ENCODE data around the gene ARID1B. TPM values are rescaled to one million over a fixed set of nuclear protein-coding genes. Genes with fewer than 3 reads are reported as not detected.
A peak's percentile ranks its signal among the peaks of the same experiment; 100 is the strongest.

Gene ARID1B
- total and polyA plus RNA-seq, 2 experiments from 2014 or later: 32.9 to 67.0 TPM

DNA sequence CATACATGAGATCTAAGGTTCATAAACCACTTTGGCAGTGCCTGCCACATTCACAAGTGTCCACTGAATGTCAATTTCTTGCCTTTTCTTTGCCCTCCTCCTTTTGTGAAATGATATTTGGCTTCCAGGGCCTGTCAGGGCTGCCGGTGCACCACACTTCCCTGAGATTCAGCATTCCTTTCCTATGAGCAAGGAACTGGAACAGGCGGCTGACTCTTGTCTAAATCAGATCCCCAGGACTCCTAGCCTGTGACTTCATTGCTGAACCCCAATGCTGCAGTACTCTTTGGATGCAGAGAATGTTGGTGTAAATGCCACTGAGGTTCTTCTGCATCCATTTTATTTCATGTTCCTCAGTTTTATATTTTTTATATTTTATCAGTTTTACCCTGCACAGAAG lies 172.2 kb downstream of the ARID1B start:
- Histone ChIP-seq H3K4me1 (ENCODE audit: insufficient read depth) (peaks cover 32% of the 10 kb centered on the region), H2AFZ (no peak overlapping the region), H3K4me3 (no peak overlapping the region), H4K20me1 (ENCODE audit: insufficient read depth, poor library complexity, severe bottlenecking) (peaks cover 47% of the 10 kb centered on the region), H3K4me2 (peak overlapping the region; percentile 43), H3K79me2 (peaks cover 86% of the 10 kb centered on the region), H3K9me2 (replicated peaks; ENCODE audit: insufficient read depth) (no peaks in the 10 kb centered on the region), H3K27me3 (no peaks in the 10 kb centered on the region), H3K9me3 (ENCODE audit: low read depth) (no peaks in the 10 kb centered on the region), H3K36me3 (replicated peaks; ENCODE audit: insufficient read depth, low read depth) (no peaks in the 10 kb centered on the region), H3K27ac (peak overlapping the region; percentile 65)
- peak; percentile 23 for DNase-seq (ENCODE audit: low spot score)
- TF ChIP-seq EZH2phosphoT487 (IDR thresholded peaks at IDR 0.05; ENCODE audit: low read depth, severe bottlenecking, unreplicated experiment) (no peak), EZH2 (IDR thresholded peaks at IDR 0.05; ENCODE audit: borderline replicate concordance) (no peak)
- TF ChIP-seq, protein P1, sequence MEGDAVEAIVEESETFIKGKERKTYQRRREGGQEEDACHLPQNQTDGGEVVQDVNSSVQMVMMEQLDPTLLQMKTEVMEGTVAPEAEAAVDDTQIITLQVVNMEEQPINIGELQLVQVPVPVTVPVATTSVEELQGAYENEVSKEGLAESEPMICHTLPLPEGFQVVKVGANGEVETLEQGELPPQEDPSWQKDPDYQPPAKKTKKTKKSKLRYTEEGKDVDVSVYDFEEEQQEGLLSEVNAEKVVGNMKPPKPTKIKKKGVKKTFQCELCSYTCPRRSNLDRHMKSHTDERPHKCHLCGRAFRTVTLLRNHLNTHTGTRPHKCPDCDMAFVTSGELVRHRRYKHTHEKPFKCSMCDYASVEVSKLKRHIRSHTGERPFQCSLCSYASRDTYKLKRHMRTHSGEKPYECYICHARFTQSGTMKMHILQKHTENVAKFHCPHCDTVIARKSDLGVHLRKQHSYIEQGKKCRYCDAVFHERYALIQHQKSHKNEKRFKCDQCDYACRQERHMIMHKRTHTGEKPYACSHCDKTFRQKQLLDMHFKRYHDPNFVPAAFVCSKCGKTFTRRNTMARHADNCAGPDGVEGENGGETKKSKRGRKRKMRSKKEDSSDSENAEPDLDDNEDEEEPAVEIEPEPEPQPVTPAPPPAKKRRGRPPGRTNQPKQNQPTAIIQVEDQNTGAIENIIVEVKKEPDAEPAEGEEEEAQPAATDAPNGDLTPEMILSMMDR (IDR thresholded peaks at IDR 0.05; ENCODE audit: poor library complexity): no peak
- WGBS (ENCODE audit: low lambda C conversion rate, missing lambda C conversion rate): 35% methylated on average over 2 of the region's 2 CpGs

DNA sequence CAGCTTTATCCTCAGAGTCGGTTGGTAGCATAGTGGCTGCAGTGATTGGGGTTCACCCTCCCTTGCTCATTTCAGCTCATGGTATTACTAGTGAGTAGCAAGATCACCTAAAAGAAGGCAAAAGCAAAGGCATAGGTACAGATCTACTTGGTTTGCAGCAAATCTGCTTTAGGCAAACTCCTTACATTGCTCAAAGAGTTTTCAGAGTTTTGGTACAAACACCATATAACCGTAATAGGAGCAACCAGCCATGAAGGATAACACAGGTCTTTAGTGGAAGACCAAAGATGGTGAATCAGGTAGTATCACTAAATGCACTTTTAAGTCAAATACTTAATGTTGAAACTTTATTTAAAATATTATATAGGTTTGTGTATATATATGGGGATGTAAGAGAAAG lies 172.9 kb downstream of the ARID1B start:
- Histone ChIP-seq H4K20me1 (ENCODE audit: insufficient read depth, poor library complexity, severe bottlenecking) (peaks cover 47% of the 10 kb centered on the region), H3K9me2 (replicated peaks; ENCODE audit: insufficient read depth) (no peaks in the 10 kb centered on the region), H3K4me3 (no peak overlapping the region), H3K9me3 (ENCODE audit: low read depth) (no peaks in the 10 kb centered on the region), H2AFZ (no peak overlapping the region), H3K79me2 (peaks cover 90% of the 10 kb centered on the region), H3K4me2 (no peak overlapping the region), H3K27me3 (no peaks in the 10 kb centered on the region), H3K36me3 (replicated peaks; ENCODE audit: insufficient read depth, low read depth) (no peaks in the 10 kb centered on the region), H3K27ac (no peak overlapping the region), H3K4me1 (ENCODE audit: insufficient read depth) (peaks cover 39% of the 10 kb centered on the region)
- 97% methylated on average over 2 of the region's 2 CpGs for WGBS (ENCODE audit: low lambda C conversion rate, missing lambda C conversion rate)
- TF ChIP-seq EZH2phosphoT487 (IDR thresholded peaks at IDR 0.05; ENCODE audit: low read depth, severe bottlenecking, unreplicated experiment): no peak
- TF ChIP-seq, protein P1 (IDR thresholded peaks at IDR 0.05; ENCODE audit: poor library complexity): no peak
- no peak for TF ChIP-seq EZH2 (IDR thresholded peaks at IDR 0.05; ENCODE audit: borderline replicate concordance)
- no peak for DNase-seq (ENCODE audit: low spot score)

DNA sequence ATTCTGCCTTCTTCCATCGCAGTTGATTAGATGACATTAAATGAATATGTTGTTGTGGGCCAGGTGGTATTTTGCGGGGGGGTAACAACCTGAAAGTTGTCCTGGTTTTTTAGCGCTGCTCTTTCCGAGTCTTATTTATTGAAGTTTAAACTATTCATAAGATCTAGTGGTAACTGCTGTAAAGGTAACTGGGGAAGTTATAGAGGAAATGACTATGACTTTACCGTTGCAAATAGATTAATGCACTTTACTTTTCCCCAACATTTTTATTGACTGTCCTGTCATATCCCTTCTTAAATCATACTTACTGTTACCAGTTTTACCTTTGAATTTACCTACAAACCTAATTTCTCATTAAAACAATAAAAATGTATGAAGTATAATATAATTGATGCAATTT lies 173.4 kb downstream of the ARID1B start:
- Histone ChIP-seq H3K27ac (no peak overlapping the region), H4K20me1 (ENCODE audit: insufficient read depth, poor library complexity, severe bottlenecking) (peaks cover 51% of the 10 kb centered on the region), H3K4me1 (ENCODE audit: insufficient read depth) (peaks cover 40% of the 10 kb centered on the region), H3K4me3 (no peak overlapping the region), H3K79me2 (peaks cover 90% of the 10 kb centered on the region), H2AFZ (no peak overlapping the region), H3K4me2 (no peak overlapping the region), H3K36me3 (replicated peaks; ENCODE audit: insufficient read depth, low read depth) (no peaks in the 10 kb centered on the region), H3K9me2 (replicated peaks; ENCODE audit: insufficient read depth) (no peaks in the 10 kb centered on the region), H3K9me3 (ENCODE audit: low read depth) (no peaks in the 10 kb centered on the region), H3K27me3 (no peaks in the 10 kb centered on the region)
- 92% methylated on average over 5 of the region's 5 CpGs for WGBS (ENCODE audit: low lambda C conversion rate, missing lambda C conversion rate)
- no peak for DNase-seq (ENCODE audit: low spot score)
- TF ChIP-seq, protein P1 (IDR thresholded peaks at IDR 0.05; ENCODE audit: poor library complexity): no peak
- TF ChIP-seq EZH2 (IDR thresholded peaks at IDR 0.05; ENCODE audit: borderline replicate concordance) (no peak), EZH2phosphoT487 (IDR thresholded peaks at IDR 0.05; ENCODE audit: low read depth, severe bottlenecking, unreplicated experiment) (no peak)

DNA sequence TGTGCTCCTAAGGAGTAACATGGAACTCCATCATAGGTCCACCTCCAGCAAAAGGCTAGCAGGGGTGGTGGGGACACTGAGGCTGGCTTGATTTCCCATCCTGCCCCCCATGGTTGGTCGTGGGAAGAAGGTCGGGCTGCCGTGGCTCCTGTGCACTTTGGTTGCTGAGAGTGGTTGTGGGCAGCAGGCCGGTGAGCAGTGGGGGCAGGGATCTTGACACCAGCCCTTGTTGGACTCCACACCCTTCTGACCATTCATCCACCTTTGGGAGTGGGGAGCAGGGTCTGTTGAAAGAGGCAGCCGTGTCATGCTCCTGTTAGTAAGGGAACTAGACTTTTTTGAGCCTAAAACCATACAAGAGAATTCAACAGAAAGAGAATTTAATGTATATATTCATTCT lies 175.2 kb downstream of the ARID1B start:
- peak overlapping the region; percentile 64 for H3K4me2 ChIP-seq
- WGBS (ENCODE audit: low lambda C conversion rate, missing lambda C conversion rate): 76% methylated on average over 5 of the region's 5 CpGs
- H3K9me2 ChIP-seq (replicated peaks; ENCODE audit: insufficient read depth): no peaks in the 10 kb centered on the region
- peaks cover 90% of the 10 kb centered on the region for H3K79me2 ChIP-seq
- no peak overlapping the region for H3K4me3 ChIP-seq
- peak overlapping the region; percentile 47 for H3K27ac ChIP-seq
- no peak for DNase-seq (ENCODE audit: low spot score)
- TF ChIP-seq EZH2phosphoT487 (IDR thresholded peaks at IDR 0.05; ENCODE audit: low read depth, severe bottlenecking, unreplicated experiment) (no peak), EZH2 (IDR thresholded peaks at IDR 0.05; ENCODE audit: borderline replicate concordance) (no peak)
- TF ChIP-seq, protein P1 (IDR thresholded peaks at IDR 0.05; ENCODE audit: poor library complexity): no peak
- no peaks in the 10 kb centered on the region for H3K27me3 ChIP-seq
- H4K20me1 ChIP-seq (ENCODE audit: insufficient read depth, poor library complexity, severe bottlenecking): peaks cover 61% of the 10 kb centered on the region
- H3K4me1 ChIP-seq (ENCODE audit: insufficient read depth): peaks cover 40% of the 10 kb centered on the region
- no peak overlapping the region for H2AFZ ChIP-seq
- H3K36me3 ChIP-seq (replicated peaks; ENCODE audit: insufficient read depth, low read depth): no peaks in the 10 kb centered on the region
- no peaks in the 10 kb centered on the region for H3K9me3 ChIP-seq (ENCODE audit: low read depth)
